RWPE2 (cell line): ENCODE data around the gene NAB2.

Experiments used
- ATAC-seq: fragments of 200-7000 bp; cut with Tn5 transposase; 3 replicates; pipeline ENCODE4 v1.9.1; 2021; ENCODE audit warnings: low read depth
- DNase-seq: peaks from one replicate; pipeline ENCODE4 v3.0.0-alpha.2; 2020; ENCODE audit warnings: low spot score
- H3K27ac ChIP-seq: fragments of 450-650 bp; 2 replicates; pipeline ENCODE4 v1.5.1; 2017; ENCODE audit warnings: mild to moderate bottlenecking; ENCODE audit not compliant: poor library complexity, severe bottlenecking
- H3K27me3 ChIP-seq: fragments of 250-450 bp; sonication (Bioruptor Pico); 2 replicates; pipeline ENCODE4 v1.5.1; 2021; ENCODE audit warnings: mild to moderate bottlenecking, moderate library complexity; ENCODE audit not compliant: insufficient read depth, poor library complexity, severe bottlenecking
- H3K36me3 ChIP-seq: fragments of 250-450 bp; sonication (Bioruptor Pico); 2 replicates; pipeline ENCODE4 v1.5.1; 2020; ENCODE audit warnings: low read depth, mild to moderate bottlenecking, moderate library complexity
- H3K4me1 ChIP-seq: fragments of 250-450 bp; sonication (Bioruptor Pico); 2 replicates; pipeline ENCODE4 v1.5.1; 2021; ENCODE audit warnings: mild to moderate bottlenecking, moderate library complexity; ENCODE audit not compliant: insufficient read depth, poor library complexity, severe bottlenecking
- H3K4me3 ChIP-seq: fragments of 250-450 bp; sonication (Bioruptor Pico); 2 replicates; pipeline ENCODE4 v1.5.1; 2021; ENCODE audit warnings: mild to moderate bottlenecking, moderate library complexity; ENCODE audit not compliant: severe bottlenecking
- H3K9me3 ChIP-seq: fragments of 250-450 bp; sonication (Bioruptor Pico); 2 replicates; pipeline ENCODE4 v1.5.1; 2021; ENCODE audit warnings: mild to moderate bottlenecking, moderate library complexity; ENCODE audit not compliant: severe bottlenecking
- CTCF ChIP-seq: fragments of 450-650 bp; IDR thresholded peaks from one replicate; pipeline ENCODE4 v1.5.1; 2017; ENCODE audit warnings: mild to moderate bottlenecking, moderate library complexity; ENCODE audit not compliant: poor library complexity, severe bottlenecking

The NAB2 gene

GRCh38 chr12:57105011-57105753 lies 16.3 kb downstream of the NAB2 start:
- DNase-seq (no peak), ATAC-seq (no peak)
- H3K27me3 ChIP-seq: no peaks in the 10 kb centered on the region
- peaks cover 53% of the 10 kb centered on the region for H3K36me3 ChIP-seq
- TF ChIP-seq CTCF: no peak
- no peaks in the 10 kb centered on the region for H3K4me1 ChIP-seq
- H3K9me3 ChIP-seq: no peaks in the 10 kb centered on the region
- H3K27ac ChIP-seq: no peak overlapping the region
- H3K4me3 ChIP-seq: no peak overlapping the region

GRCh38 chr12:57106021-57106708 lies 17.3 kb downstream of the NAB2 start:
- TF ChIP-seq CTCF: no peak
- DNase-seq (no peak), ATAC-seq (no peak)
- H3K4me3 ChIP-seq: no peak overlapping the region
- H3K27me3 ChIP-seq: no peaks in the 10 kb centered on the region
- no peaks in the 10 kb centered on the region for H3K4me1 ChIP-seq
- no peak overlapping the region for H3K27ac ChIP-seq
- H3K36me3 ChIP-seq: peaks cover 53% of the 10 kb centered on the region
- no peaks in the 10 kb centered on the region for H3K9me3 ChIP-seq

- TF ChIP-seq CTCF: no peak
- H3K4me1 ChIP-seq: peaks cover 2% of the 10 kb centered on the region
- H3K27me3 ChIP-seq: no peaks in the 10 kb centered on the region
- DNase-seq (no peak), ATAC-seq (no peak)
- no peak overlapping the region for H3K27ac ChIP-seq
- no peaks in the 10 kb centered on the region for H3K9me3 ChIP-seq
- no peak overlapping the region for H3K4me3 ChIP-seq
- peaks cover 44% of the 10 kb centered on the region for H3K36me3 ChIP-seq
Measured at GRCh38 chr12:57107456-57108155, 18.7 kb downstream of the NAB2 start.

GRCh38 chr12:57109207-57110103 lies 20.5 kb downstream of the NAB2 start:
- Histone ChIP-seq H3K4me1 (peaks cover 7% of the 10 kb centered on the region), H3K36me3 (peaks cover 30% of the 10 kb centered on the region), H3K27ac (peak overlapping the region; percentile 98), H3K4me3 (peak overlapping the region; percentile 46), H3K27me3 (no peaks in the 10 kb centered on the region), H3K9me3 (no peaks in the 10 kb centered on the region)
- ATAC-seq (no peak), DNase-seq (no peak)
- no peak for TF ChIP-seq CTCF
